ENCODE results near the gene LTO1. TPM values are rescaled to one million over a fixed set of nuclear protein-coding genes. Genes with fewer than 3 reads are reported as not detected.

Gene LTO1
- total and polyA plus RNA-seq, 2 donors: 15.9 to 16.9 TPM

DNA sequence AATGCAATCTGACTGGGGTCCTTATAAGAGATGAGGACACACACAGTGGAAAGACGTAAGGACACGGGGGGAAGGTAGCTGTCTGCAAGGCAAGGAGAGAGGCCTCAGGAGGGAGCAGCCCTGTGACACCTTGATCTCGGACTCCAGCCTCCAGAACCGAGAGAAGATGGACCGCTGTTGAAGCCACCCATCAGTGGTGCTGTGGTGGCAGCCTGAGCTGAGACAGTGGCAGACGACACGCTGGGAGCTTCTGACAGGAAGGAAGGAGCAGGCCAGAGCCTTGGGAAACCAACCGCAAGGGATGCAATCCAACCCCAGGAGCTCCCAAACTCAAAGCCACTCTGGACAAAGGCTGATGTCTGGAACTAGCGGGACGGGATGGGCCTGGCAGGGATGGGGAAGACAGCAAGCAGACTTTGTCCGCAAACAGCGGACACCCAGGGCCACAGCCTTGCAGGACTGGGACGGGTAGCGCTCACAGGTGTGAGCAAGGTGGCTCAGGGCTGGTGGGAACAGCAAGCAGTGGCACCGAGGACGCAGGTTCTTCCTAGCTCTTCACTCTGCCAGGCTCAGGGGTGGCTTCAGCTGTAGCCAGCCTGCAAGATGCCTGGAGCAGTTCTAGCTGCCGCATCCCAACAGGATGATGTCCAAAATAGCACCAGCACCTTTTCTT lies 10.9 kb downstream of the LTO1 start:
- DNase-seq (ENCODE audit: extremely low spot score): no peak
- H3K36me3 ChIP-seq (ENCODE audit: insufficient read depth): no peaks in the 10 kb centered on the region
- H3K4me1 ChIP-seq (ENCODE audit: insufficient read depth): no peaks in the 10 kb centered on the region
- no peak overlapping the region for H3K27ac ChIP-seq (ENCODE audit: low read depth)
- H3K4me3 ChIP-seq (ENCODE audit: low read depth, low read length): no peak overlapping the region
- WGBS: 94% methylated on average over 17 of the region's 17 CpGs

DNA sequence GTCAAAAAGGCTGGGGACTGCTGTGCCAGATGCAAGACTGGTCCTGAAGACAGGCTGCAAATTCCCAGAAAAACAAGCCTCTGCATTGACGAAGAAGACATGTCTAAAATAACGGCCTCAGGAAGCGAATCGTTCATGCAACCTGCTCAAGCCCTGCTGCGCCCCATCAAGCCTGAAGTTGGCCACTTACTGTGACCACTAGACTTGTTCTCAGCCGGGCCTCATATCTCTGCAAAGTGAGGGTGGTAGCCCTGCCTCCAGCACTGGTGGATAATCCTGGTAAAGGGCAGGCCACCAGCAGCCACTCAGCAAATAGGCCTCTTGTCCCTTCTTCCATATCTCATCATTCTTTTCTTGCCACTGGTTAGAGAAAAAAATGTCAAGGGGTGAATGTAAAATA lies 11.8 kb downstream of the LTO1 start:
- DNase-seq (ENCODE audit: extremely low spot score): no peak

DNA sequence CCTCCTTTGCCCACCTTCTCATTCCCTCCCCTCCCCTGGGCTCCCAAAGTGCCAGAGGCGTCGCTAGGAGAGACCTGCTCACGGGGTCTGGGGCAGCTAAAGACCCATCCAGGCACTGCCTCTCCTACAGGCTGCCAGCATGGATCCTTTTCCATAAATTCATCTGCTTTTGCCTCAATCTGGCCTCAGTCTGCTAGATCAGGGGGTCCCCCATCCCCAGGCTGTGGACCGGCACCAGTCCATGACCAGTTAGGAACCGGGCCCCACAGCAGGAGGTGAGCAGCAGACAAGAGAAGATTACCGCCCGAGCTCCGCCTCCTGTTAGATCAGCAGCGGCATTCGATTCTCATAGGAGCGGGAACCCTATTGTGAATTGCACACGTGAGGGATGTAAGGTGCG lies 12.3 kb downstream of the LTO1 start:
- H3K36me3 ChIP-seq (ENCODE audit: insufficient read depth): no peaks in the 10 kb centered on the region
- no peak overlapping the region for H3K27ac ChIP-seq (ENCODE audit: low read depth)
- no peaks in the 10 kb centered on the region for H3K4me1 ChIP-seq (ENCODE audit: insufficient read depth)
- DNase-seq (ENCODE audit: extremely low spot score): no peak
- 84% methylated on average over 13 of the region's 13 CpGs for WGBS
- no peak overlapping the region for H3K4me3 ChIP-seq (ENCODE audit: low read depth, low read length)

More for the DNA sequence above, 11.8 kb downstream of the LTO1 start:
- WGBS: 92% methylated on average over 6 of the region's 6 CpGs
- Histone ChIP-seq H3K27ac (ENCODE audit: low read depth) (no peak overlapping the region), H3K4me1 (ENCODE audit: insufficient read depth) (no peaks in the 10 kb centered on the region), H3K4me3 (ENCODE audit: low read depth, low read length) (no peak overlapping the region), H3K36me3 (ENCODE audit: insufficient read depth) (no peaks in the 10 kb centered on the region)

DNA sequence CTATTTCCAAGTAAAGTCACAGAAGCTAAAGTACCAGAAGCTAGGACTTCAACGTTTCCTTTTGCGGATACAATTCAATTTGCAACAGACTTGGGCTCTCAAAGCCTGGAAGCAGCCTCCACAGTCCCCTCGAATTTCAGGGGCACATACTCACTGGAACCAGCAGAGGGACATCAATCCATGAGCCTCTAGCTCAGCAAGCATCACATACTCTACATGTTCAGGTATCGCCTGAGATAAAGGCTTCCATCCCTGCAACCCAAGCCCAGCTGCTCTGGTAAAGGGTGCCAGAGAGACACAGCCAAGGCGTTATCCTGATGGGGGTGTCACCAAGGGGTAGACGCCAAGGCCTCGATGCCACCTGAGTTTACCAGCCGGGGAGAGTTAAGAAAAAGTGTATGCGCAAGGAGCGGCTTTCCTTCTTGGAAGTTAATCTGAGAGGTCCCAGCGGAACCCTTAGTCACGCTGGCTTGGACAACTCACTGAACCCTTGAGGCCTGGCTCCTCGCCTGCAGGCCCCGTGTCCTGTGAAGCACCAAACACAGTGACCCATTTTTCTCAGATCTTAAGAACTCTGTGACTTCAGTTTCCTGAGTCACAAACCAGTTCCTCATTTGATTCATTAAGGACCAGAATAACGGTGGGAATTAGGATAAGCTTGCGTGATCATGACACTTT lies 13.0 kb downstream of the LTO1 start:
- no peak for DNase-seq (ENCODE audit: extremely low spot score)
- Histone ChIP-seq H3K4me1 (ENCODE audit: insufficient read depth) (no peaks in the 10 kb centered on the region), H3K4me3 (ENCODE audit: low read depth, low read length) (no peak overlapping the region), H3K36me3 (ENCODE audit: insufficient read depth) (no peaks in the 10 kb centered on the region), H3K27ac (ENCODE audit: low read depth) (no peak overlapping the region)
- 85% methylated on average over 16 of the region's 16 CpGs for WGBS

DNA sequence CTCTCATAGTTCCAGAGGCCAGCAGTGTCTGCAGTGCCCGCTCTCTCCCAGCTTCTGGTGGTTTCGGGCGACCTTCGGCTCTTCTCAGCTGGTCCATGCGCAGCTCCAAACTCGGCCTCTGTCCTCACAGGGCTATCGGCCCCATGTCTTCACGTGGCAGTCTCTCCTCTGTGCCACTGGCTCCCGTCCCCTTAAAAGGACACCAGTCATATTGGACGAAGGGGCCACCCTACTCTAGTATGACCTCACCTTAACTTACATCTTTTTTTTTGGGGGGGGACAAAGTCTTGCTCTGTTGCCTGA lies 13.8 kb downstream of the LTO1 start:
- Histone ChIP-seq H3K36me3 (ENCODE audit: insufficient read depth) (no peaks in the 10 kb centered on the region), H3K4me1 (ENCODE audit: insufficient read depth) (no peaks in the 10 kb centered on the region), H3K27ac (ENCODE audit: low read depth) (no peak overlapping the region), H3K4me3 (ENCODE audit: low read depth, low read length) (no peak overlapping the region)
- DNase-seq (ENCODE audit: extremely low spot score): no peak
- 73% methylated on average over 10 of the region's 10 CpGs for WGBS

DNA sequence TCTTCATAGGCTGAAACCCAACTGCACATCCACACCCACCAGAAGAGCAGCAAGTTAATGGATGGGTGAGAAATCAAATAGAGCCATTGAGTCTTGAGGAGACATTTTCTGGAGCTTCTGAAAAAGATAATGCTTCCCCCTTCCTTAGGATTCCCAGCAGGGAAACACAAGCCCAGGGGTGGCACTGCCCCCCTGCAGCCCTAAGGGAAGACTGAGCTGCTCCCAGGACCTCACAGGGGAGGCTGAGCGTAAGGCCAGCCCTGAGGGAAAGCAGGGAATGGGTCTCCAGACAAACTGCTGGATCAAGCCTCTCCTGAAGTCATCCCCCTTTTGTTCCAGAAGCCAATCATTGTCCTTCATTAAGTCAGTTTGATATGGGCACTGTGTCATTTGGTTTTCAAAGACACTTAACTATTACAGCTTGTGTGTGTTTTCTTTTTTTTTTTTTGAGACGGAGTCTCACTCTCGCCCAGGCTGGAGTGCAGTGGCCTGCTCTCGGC lies 15.1 kb downstream of the LTO1 start:
- Histone ChIP-seq H3K27ac (ENCODE audit: low read depth) (no peak overlapping the region), H3K36me3 (ENCODE audit: insufficient read depth) (no peaks in the 10 kb centered on the region), H3K4me3 (ENCODE audit: low read depth, low read length) (no peak overlapping the region), H3K4me1 (ENCODE audit: insufficient read depth) (no peaks in the 10 kb centered on the region)
- DNase-seq (ENCODE audit: extremely low spot score): no peak
- 94% methylated on average over 4 of the region's 4 CpGs for WGBS

DNA sequence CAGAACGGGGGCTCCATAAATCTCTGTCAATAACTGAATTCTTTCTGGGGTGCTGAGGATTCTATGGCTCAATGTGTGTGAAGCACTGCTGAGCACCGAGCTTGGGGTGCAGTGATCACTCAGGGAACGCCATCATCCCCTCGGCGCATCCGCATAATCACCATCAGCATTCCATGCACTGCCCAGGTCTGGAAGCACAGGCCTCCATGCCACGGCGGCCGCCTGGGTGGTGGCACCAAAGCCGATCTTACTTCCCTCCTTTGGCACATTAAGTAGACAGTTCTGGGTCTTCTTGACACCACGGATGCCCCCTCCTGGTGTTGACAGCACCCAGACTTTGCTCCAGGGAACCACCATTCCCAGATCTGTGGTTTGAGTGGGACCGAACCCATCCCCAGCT lies 15.6 kb downstream of the LTO1 start:
- Histone ChIP-seq H3K4me3 (ENCODE audit: low read depth, low read length) (no peak overlapping the region), H3K27ac (ENCODE audit: low read depth) (no peak overlapping the region), H3K4me1 (ENCODE audit: insufficient read depth) (no peaks in the 10 kb centered on the region), H3K36me3 (ENCODE audit: insufficient read depth) (no peaks in the 10 kb centered on the region)
- DNase-seq (ENCODE audit: extremely low spot score): no peak
- 91% methylated on average over 12 of the region's 12 CpGs for WGBS

DNA sequence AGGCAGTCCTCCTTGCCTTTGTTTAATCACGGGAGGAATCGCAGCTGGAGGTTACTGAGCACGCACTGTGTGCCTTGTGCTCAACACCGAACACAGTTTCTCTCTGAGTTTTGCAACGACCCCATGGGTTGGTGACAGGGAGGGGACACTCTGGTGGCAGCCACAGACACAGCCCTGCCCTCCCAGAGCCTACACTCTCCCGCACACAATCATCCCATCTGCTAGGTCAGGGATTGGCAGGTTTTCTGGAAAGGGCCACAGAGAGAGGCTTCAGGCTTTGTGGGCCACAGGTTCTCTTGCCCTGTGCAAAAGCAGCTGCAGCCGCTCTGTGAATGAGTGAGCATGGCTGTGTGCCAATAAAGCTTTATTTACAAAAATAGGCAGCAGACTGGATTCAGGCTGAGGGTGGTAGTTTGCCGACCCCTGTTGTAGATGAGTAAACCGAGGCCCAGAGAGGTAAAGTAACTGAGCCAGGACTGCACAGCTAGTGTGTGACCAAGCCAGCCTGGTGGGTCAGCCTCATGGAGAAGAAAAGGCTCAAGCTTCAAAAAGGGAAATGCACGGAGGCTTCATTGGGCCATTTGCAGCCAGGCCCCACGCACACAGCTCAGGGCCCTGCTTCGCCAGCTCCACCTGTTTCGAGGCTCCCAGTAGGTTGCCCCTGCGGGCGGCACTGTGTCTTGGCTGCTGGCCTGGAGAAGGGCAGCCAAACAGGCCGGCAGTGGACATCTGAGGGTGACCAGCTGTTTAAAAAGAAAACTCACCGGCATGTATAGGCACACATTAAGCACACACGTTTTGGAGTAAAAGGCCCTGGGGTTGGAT lies 16.3 kb downstream of the LTO1 start:
- Histone ChIP-seq H3K36me3 (ENCODE audit: insufficient read depth) (no peaks in the 10 kb centered on the region), H3K27ac (ENCODE audit: low read depth) (no peak overlapping the region), H3K4me3 (ENCODE audit: low read depth, low read length) (no peak overlapping the region), H3K4me1 (ENCODE audit: insufficient read depth) (no peaks in the 10 kb centered on the region)
- 66% methylated on average over 18 of the region's 18 CpGs for WGBS
- DNase-seq (ENCODE audit: extremely low spot score): no peak

DNA sequence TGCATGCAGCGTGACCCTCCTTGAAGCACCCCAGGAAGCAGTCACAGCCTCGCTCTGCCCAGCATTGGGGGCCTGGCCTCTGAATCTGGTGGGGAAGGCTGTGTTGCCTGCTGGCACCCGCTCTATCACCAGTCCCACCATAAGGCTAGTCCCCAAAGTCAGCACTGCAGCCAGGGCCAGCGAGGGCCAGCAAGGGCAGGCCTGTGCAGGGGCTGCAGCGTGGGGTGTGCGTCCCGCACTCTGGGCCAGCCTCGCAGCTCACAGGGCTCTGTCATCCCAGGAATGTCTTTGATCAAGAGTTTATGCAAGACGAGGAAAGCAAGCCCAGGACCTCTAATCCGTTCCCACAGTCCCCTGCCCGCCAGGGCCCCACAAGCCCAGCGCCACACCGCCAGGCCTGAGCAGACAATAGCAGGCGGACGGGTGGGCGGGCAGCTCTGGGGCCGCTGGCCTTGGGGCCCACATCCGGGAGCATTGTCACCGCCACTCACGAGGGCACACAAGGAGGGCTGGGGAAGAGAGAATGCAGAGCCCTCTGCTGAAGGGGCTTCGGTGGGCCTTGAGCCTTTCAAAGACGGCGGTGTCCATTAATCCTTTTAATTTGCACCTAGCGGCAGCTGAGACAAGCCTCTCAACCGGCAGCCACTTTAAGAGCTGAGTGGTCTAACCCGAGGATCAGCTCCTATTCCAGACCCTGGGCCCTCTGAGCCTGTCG lies 17.1 kb downstream of the LTO1 start:
- H3K27ac ChIP-seq (ENCODE audit: low read depth): no peak overlapping the region
- WGBS: 46% methylated on average over 27 of the region's 27 CpGs
- no peak for DNase-seq (ENCODE audit: extremely low spot score)
- peaks cover 2% of the 10 kb centered on the region for H3K36me3 ChIP-seq (ENCODE audit: insufficient read depth)
- no peaks in the 10 kb centered on the region for H3K4me1 ChIP-seq (ENCODE audit: insufficient read depth)
- H3K4me3 ChIP-seq (ENCODE audit: low read depth, low read length): no peak overlapping the region

DNA sequence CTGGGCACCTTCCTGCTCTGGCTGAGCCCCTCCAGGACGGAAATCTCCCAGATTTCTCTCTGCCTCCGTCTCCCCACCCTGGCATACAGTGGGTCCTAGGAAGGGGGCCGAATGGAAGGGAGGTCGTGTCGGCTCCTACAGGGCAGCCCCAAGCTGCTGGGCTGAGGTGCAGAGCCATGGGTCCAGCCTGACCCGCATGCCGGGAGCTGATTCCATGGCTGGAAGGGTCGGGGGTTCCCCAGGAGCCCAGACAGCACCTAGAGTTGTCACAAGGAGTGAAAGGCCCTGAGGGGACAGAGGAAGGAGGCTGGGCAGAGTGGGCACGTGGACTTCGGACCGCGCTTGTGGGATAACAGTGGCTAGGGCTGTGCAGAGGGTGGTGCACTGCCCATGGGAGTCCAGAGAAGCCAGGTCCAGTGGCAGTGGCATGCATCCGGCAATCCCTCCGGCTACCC lies 17.7 kb downstream of the LTO1 start:
- 90% methylated on average over 14 of the region's 14 CpGs for WGBS
- Histone ChIP-seq H3K27ac (ENCODE audit: low read depth) (no peak overlapping the region), H3K4me1 (ENCODE audit: insufficient read depth) (no peaks in the 10 kb centered on the region), H3K36me3 (ENCODE audit: insufficient read depth) (peaks cover 2% of the 10 kb centered on the region), H3K4me3 (ENCODE audit: low read depth, low read length) (no peak overlapping the region)
- DNase-seq (ENCODE audit: extremely low spot score): no peak

DNA sequence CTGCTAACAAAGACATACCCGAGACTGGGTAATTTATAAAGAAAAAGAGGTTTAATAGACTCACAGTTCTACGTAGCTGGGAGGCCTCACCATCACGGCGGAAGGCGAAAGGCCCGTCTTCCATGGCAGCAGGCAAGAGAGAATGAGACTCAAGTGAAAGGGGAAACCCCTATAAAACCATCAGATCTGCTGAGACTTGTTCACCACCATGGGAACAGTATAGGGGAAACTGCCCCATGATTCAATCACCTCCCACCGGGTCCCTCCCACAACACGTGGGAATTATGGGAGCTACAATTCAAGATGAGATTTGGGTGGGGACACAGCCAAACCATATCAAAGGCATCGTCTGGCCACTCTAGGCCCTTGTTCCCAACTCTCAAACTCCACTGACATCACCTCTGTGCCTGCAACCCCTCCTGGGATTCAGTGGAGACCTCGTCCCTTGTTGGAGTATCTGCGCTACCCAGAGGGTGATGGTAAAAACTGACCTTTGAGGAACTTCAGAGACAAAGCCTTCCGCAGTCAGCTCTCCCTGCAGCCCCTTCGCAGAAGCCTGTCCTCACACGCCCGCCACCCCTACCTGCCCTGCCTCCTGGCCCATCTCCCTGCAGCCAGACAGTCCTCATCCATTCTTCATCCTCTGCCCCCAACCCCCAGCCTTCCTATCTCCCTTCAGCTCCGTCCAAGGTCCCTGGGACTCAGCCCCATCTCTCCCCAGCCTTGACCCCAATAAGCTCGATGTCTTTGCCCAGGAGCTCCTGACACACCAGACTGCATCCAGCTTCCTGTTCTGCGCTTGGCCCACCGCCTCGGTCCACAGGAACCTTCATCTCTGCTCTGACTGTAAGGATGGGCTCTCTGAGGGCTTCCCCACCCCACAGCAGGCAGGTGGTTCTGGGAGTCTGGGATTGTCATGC lies 18.4 kb downstream of the LTO1 start:
- Histone ChIP-seq H3K36me3 (ENCODE audit: insufficient read depth) (peaks cover 2% of the 10 kb centered on the region), H3K4me1 (ENCODE audit: insufficient read depth) (no peaks in the 10 kb centered on the region), H3K27ac (ENCODE audit: low read depth) (no peak overlapping the region), H3K4me3 (ENCODE audit: low read depth, low read length) (no peak overlapping the region)
- DNase-seq (ENCODE audit: extremely low spot score): no peak
- WGBS: 82% methylated on average over 20 of the region's 20 CpGs

DNA sequence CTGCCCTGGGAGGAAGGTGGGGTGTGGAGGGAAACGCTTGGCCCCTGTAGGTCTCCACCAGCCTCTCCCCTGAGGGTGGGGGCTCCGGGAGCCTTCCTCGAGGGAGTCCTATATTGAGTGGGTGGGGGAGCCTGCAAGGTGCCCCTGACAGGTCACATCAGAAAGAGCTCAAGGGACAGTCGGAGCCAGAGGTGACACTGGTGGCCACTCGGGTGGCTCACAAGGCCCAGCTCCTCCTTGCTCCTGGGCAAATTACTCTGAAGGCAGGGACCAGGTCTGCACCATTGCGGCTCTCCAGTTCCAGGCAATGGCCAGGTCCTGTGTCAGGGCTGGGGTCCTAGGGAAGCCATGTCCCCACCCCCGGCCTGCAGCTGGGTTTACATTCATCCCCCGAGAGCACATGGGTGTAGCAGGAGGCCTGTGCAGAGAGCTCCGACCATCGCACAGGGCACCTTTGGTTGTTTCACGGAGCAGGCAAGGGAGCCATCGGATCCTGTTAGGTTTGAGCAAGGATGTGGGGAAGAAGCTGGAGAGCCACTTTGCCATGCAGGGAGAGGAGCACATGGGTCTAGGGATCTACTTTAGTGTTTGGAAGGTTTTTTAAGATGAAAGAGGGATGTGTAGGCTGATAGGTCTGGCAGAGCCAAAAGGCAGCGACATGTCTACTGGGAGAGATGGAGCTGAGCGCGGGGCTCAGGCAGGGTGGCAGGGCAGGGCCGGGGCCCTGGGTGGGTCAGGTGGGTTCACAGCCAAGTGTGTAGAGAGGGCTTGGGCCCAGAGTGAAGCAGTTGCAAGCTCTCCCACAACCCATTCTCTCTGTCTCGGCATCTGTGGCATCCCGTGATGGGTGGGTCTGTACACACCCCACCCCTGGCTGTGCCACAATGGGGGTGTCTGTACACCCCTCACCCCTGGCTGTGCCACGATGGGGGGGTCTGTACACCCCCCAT lies 19.4 kb downstream of the LTO1 start:
- no peak overlapping the region for H3K4me3 ChIP-seq (ENCODE audit: low read depth, low read length)
- H3K4me1 ChIP-seq (ENCODE audit: insufficient read depth): no peaks in the 10 kb centered on the region
- H3K36me3 ChIP-seq (ENCODE audit: insufficient read depth): peaks cover 2% of the 10 kb centered on the region
- DNase-seq (ENCODE audit: extremely low spot score): no peak
- 85% methylated on average over 19 of the region's 19 CpGs for WGBS
- no peak overlapping the region for H3K27ac ChIP-seq (ENCODE audit: low read depth)

Measured in urinary bladder (tissue), 4 donors.